HG03139 (cell line): ENCODE data around the gene STRN4.
"Not testable (repeated sequence)": the region's sequence is repeated elsewhere in the genome, so short reads cannot be mapped to it uniquely, and the experiment has no call there.

Source experiments
- ATAC-seq: cut with Tn5 transposase; IDR thresholded peaks from one replicate; pipeline ENCODE4 v1.9.1; 2021; ENCODE audit not compliant: unreplicated experiment

Gene STRN4

DNA sequence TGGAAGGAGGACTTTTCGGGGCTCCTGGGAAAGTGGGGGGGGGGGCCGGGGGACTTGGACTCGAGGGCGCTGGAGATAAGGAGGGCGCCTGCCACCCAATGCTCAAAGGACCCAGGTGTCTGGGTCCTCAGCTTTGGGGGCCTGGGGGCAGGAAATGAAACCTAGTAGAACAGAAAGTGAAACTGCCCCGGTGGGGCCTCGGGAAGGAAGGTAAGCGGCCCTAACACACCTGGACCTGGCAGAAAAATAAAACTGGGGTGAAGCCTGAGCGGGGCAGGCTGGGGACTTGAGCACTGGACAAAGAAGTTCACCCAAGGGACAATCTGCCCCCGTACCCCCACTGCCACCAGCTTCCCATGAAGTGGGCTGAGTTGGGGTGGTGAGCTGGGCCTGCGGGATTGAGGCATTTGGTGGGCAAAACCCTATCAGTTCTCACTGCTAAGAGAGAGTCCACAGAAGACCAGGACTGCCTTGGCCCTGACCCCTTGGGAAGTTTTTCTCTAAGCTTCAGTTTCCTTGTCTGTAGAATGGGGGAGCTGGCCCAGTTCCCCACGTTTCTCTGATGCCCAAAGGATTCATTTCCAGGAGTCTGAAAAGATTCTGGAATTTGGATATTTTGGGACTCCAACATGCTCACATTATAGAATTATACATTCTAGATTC, 31.7 kb downstream of the STRN4 start:
- ATAC-seq = no peak

DNA sequence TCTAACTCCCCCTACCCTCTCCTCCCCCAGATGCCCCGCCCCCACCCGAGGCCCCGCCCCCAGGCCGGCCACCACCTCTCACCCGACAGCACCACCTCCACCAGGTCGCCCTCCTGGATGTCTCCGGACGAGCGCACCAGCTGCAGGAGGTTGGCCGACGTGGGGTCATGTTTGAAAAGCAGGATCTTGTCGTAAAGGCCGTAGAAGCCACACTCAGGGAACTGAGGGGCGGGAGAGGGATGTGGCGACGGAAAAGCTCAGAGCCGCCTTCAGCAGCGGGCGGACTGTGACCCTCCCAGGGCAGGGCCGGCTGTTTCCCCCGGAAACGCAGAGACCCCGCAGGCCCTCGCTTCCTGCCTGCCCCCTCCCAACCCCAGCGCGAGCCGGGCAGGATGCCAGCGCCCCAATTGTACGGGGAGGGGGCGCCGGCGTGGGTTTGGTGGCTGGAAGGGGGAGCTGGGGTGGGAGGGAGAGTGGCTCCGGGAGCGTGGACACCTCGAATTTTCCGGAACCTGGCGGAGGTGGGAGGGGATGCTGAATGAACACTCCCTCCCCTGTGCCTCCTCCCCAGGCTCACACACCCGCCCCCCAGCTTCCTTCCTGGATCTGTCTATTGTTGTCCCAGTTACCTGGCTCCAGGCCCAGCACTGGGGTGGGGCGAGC, 32.3 kb downstream of the STRN4 start:
- ATAC-seq = no peak

DNA sequence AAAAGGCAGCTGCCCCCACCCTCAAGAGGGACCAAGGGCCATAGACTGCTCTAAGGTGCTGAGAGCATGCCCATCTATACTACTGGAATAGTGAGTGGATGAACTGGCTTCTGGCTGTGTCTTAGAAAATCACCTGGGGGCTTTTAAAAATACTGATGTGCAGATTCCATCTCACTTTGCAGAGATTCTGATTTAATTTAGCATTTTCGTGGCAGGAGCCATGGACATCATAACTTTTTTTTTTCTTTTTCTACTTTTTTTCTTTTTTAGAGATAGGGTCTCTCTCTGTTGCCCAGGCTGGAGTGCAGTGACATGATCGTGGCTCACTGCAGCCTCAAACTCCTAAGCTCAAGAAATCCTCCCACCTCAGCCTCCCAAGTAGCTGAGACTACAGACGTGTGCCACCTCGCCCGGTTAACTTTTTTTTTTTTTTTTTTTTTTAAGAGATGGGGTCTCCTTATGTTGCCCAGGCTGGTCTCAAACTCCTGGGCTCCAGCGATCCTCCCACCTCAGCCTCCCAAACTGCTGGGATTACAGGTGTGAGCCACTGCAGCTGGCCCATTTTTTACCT, 33.4 kb downstream of the STRN4 start:
- ATAC-seq = not testable (repeated sequence)

GRCh38 chr19:46710687-46711086, 35.6 kb downstream of the STRN4 start:
- ATAC-seq = no peak

DNA sequence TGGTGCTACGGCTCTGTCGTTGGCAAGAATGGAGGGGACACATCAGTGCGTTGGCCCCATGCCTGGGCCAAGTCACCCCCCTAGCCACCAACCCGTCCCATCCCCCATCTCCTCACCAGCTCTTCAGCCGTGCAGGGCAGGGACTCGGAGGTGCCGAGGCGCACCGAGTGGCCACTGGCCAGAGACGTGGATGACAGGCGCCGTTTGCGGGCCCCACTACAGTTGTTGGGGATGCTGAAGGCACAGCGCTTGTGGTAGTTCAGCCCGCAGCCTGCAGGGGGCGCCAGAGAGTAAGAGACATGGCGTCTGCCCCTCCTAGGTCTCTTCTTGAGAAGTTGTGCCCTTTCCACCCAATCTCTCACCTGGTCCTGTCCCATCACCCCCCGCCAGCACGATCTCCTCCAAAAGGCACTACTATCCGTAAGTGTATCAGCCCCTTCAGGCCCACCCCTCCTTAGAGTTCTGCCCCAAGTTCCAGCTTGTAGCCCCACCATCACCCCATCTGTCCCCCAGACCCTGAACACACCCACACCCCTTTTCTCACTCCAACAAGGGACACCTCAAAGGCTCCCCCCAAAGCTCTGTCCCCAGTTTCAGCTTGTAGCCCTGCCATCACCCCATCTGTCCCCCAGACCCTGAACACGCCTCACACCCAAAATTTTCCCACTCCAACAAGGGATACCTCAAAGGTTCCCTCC, 41.7 kb downstream of the STRN4 start:
- ATAC-seq = no peak

DNA sequence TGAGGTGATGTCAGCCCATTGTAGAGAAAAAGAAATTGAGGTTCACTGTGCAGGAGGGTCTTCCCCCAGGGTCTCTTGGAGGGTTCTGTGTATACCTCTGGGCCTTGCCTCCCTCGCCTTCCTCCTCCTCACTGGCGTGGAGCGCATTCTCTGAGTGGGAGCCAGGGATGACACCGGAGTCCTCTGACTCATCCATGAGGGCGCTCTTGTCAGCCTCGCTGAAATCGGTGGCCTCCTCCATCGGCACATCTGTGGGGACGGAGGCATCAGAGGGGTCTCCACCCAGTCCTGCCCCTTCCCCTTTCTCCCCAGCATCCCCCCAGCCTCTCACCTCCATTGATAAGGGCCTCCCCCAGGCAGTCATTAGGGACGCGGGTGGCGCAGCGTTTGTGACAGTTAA, 45.5 kb downstream of the STRN4 start:
- no peak for ATAC-seq

DNA sequence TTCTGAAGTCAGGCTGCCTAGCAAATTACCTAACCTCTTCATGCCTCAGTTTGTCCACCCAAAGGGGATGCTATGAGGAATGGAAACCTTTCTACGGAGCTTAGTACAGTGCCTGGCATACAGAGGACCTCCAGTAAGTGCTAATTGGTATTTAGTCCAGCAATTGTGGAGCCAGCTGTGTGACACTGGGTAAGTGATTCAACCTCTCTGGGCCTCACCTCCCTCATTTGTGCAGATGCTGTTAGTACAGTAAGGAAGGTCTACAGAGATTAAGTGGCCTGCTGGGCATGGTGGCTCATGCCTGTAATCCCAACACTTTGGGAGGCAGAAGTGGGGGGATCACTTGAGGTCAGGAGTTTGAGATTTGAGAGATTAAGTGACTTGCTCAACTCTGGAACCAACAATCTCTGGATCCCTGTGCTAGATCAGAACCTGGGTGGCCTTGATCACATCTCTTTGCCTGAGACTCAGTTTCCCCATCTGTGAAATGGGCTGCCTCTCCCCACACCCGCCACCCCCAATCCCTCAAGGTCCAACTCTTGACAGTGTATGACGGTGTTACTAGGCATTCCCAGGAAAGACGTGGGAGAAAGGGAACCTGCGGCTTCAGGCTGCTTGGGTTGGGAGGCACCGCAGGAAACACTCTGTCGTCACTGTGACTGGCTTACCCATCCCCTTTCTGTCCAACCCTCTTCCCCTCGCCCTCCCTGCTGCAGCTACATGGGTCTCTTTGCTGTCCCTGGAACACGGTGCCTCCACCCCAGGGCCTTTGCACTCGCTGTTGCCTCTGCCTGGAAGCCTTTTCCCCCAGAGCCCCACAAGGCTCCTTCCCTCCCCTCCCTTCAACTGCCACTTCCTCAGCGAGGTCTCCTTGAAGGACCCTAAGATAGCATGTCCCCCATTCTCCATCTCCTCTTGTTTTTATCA, 47.6 kb downstream of the STRN4 start:
- no peak for ATAC-seq

GRCh38 chr19:46697204-46697960, 48.9 kb downstream of the STRN4 start:
- no peak for ATAC-seq

- no peak for ATAC-seq
Measured at GRCh38 chr19:46696866-46697203, 49.4 kb downstream of the STRN4 start.

GRCh38 chr19:46696052-46696451, 50.2 kb downstream of the STRN4 start:
- no peak for ATAC-seq

DNA sequence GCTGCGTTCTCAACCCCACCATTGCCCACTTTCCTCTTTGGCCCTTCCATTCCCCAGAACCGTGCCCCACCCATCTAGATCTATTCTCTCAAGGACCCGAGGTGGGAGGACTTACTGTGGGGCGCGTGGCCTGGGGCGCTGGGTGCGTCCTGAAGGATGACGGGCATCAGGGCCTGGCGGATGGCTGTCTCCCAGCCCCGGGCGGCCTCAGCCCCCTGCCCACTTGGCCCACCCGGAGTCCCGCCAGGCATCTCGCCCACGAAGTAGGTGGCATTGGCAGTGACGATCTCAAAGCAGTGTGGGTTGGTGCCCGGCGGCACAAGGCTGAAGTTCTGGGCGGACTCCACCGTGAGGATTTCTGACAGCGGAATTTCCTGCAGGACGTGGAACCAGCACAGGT, 52.5 kb downstream of the STRN4 start:
- no peak for ATAC-seq

GRCh38 chr19:46692918-46693722, 53.1 kb downstream of the STRN4 start:
- ATAC-seq = no peak

DNA sequence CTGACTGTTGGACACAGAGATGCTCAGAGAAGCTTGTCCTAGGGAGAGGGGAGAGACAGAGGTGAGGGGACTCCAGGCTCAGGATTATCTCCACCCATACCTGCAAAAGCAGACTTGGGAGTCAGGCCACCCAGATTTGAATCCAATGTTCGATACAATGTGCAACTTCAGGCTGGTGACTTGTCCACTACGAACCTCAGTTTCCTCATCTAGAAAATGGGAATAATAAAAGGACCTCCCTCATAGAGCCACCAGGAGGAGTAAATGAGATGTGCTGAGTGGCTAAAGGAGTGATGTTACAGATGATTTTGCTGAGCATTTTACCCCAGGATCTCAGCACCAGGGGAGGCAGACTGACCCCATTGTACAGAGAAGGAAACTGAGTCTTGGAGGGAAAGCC, 54.3 kb downstream of the STRN4 start:
- no peak for ATAC-seq

DNA sequence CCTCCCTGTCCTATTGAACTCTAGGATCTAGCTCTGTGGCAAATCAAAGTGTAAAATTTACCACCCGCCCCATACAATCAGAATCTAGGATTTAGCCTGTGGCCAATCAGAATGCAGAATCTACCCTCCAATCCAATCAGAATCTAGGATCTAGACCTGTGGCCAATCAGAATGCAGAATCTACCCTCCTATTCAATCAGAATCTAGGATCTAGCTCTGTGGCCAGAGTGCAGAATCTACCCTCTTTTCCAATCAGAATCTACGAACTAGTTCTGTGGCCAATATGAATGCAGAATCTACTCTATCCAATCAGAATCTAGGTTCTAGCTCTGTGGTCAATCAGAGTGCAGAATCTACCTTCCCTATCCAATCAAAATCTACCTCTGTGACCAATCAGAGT, 55.1 kb downstream of the STRN4 start:
- ATAC-seq = no peak

GRCh38 chr19:46689358-46689757, 56.9 kb downstream of the STRN4 start:
- no peak for ATAC-seq

DNA sequence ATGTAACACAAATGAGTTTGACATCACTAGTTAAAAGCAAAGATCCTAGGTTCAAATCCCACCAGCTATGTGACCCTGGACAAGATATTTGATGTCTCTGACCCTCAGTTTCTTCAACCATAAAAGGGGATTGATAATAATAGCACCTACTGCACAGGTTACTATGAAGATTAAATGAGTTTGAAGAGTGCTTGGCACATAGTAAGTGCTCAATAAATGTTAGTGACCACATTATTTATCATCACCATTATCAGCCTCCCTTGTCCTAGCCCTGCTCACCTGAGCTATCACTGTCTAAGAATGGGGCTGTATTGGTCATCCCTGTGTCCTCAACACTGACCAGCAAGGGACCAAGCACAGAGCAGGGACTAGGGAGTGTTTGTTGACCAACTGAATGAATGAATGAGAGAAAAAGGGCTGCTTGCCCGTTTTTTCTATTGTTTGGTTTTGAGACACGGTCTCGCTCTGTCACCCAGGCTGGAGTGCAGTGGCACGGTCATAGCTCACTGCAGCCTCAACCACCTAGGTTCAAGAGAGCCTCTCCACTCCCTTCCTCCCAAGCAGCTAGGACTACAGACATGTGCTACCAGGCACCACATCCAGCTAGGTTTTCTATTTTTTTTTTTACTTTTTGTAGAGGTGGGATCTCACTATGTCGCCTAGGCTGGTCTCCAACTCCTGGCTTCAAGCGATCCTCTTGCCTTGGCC, 58.7 kb downstream of the STRN4 start:
- ATAC-seq = no peak

- no peak for ATAC-seq
Measured at GRCh38 chr19:46685189-46685588, 61.1 kb downstream of the STRN4 start.

- ATAC-seq = no peak
Measured at GRCh38 chr19:46678110-46678732, 68.0 kb downstream of the STRN4 start.
